ENCODE data around the gene DSEL.

DSEL gene

GRCh38 chr18:67486534-67486933, 30.0 kb downstream of the DSEL start:
- TF ChIP-seq POLR2A (IDR thresholded peaks at IDR 0.05; ENCODE audit: low read depth, low read length) (no peak), TAF1 (IDR thresholded peaks at IDR 0.05; ENCODE audit: borderline replicate concordance, low read depth, low read length) (no peak), POLR2AphosphoS5 (IDR thresholded peaks at IDR 0.05; ENCODE audit: low read depth, low read length) (no peak)
- FAIRE-seq (no peak), DNase-seq (ENCODE audit: insufficient read length) (no peak)

- FAIRE-seq (no peak), DNase-seq (ENCODE audit: insufficient read length) (no peak)
- TF ChIP-seq TAF1 (IDR thresholded peaks at IDR 0.05; ENCODE audit: borderline replicate concordance, low read depth, low read length) (no peak), POLR2A (IDR thresholded peaks at IDR 0.05; ENCODE audit: low read depth, low read length) (no peak), POLR2AphosphoS5 (IDR thresholded peaks at IDR 0.05; ENCODE audit: low read depth, low read length) (no peak)
Observed at GRCh38 chr18:67485655-67486054, 30.9 kb downstream of the DSEL start.

GRCh38 chr18:67484458-67484857, 32.1 kb downstream of the DSEL start:
- no peak for FAIRE-seq
- TF ChIP-seq TAF1 (IDR thresholded peaks at IDR 0.05; ENCODE audit: borderline replicate concordance, low read depth, low read length) = no peak
- TF ChIP-seq POLR2AphosphoS5 (IDR thresholded peaks at IDR 0.05; ENCODE audit: low read depth, low read length) = no peak
- no peak for TF ChIP-seq POLR2A (IDR thresholded peaks at IDR 0.05; ENCODE audit: low read depth, low read length)
- no peak for DNase-seq (ENCODE audit: insufficient read length)

- TF ChIP-seq POLR2A (IDR thresholded peaks at IDR 0.05; ENCODE audit: low read depth, low read length) (no peak), POLR2AphosphoS5 (IDR thresholded peaks at IDR 0.05; ENCODE audit: low read depth, low read length) (no peak), TAF1 (IDR thresholded peaks at IDR 0.05; ENCODE audit: borderline replicate concordance, low read depth, low read length) (no peak)
- DNase-seq (ENCODE audit: insufficient read length) = no peak
- FAIRE-seq = no peak
Observed at GRCh38 chr18:67483952-67484351, 32.6 kb downstream of the DSEL start.

- TF ChIP-seq POLR2AphosphoS5 (IDR thresholded peaks at IDR 0.05; ENCODE audit: low read depth, low read length) (no peak), TAF1 (IDR thresholded peaks at IDR 0.05; ENCODE audit: borderline replicate concordance, low read depth, low read length) (no peak), POLR2A (IDR thresholded peaks at IDR 0.05; ENCODE audit: low read depth, low read length) (no peak)
- DNase-seq (ENCODE audit: insufficient read length) (no peak), FAIRE-seq (no peak)
Observed at GRCh38 chr18:67483237-67483636, 33.3 kb downstream of the DSEL start.

- FAIRE-seq (no peak), DNase-seq (ENCODE audit: insufficient read length) (no peak)
Observed at GRCh38 chr18:67478249-67478648, 38.3 kb downstream of the DSEL start.

GRCh38 chr18:67477522-67477921, 39.0 kb downstream of the DSEL start:
- FAIRE-seq (no peak), DNase-seq (ENCODE audit: insufficient read length) (no peak)
- no peak for TF ChIP-seq POLR2A (IDR thresholded peaks at IDR 0.05; ENCODE audit: low read depth, low read length)
- no peak for TF ChIP-seq POLR2AphosphoS5 (IDR thresholded peaks at IDR 0.05; ENCODE audit: low read depth, low read length)
- no peak for TF ChIP-seq TAF1 (IDR thresholded peaks at IDR 0.05; ENCODE audit: borderline replicate concordance, low read depth, low read length)

More at GRCh38 chr18:67478249-67478648, 38.3 kb downstream of the DSEL start:
- no peak for TF ChIP-seq POLR2A (IDR thresholded peaks at IDR 0.05; ENCODE audit: low read depth, low read length)
- TF ChIP-seq POLR2AphosphoS5 (IDR thresholded peaks at IDR 0.05; ENCODE audit: low read depth, low read length) = no peak
- no peak for TF ChIP-seq TAF1 (IDR thresholded peaks at IDR 0.05; ENCODE audit: borderline replicate concordance, low read depth, low read length)

GRCh38 chr18:67476585-67476984, 39.9 kb downstream of the DSEL start:
- TF ChIP-seq POLR2A (IDR thresholded peaks at IDR 0.05; ENCODE audit: low read depth, low read length) (no peak), TAF1 (IDR thresholded peaks at IDR 0.05; ENCODE audit: borderline replicate concordance, low read depth, low read length) (no peak), POLR2AphosphoS5 (IDR thresholded peaks at IDR 0.05; ENCODE audit: low read depth, low read length) (no peak)
- FAIRE-seq = no peak
- no peak for DNase-seq (ENCODE audit: insufficient read length)

- FAIRE-seq (no peak), DNase-seq (ENCODE audit: insufficient read length) (no peak)
- TF ChIP-seq TAF1 (IDR thresholded peaks at IDR 0.05; ENCODE audit: borderline replicate concordance, low read depth, low read length) = no peak
- no peak for TF ChIP-seq POLR2AphosphoS5 (IDR thresholded peaks at IDR 0.05; ENCODE audit: low read depth, low read length)
- no peak for TF ChIP-seq POLR2A (IDR thresholded peaks at IDR 0.05; ENCODE audit: low read depth, low read length)
Observed at GRCh38 chr18:67475673-67476072, 40.8 kb downstream of the DSEL start.

GRCh38 chr18:67468038-67468437, 48.5 kb downstream of the DSEL start:
- no peak for FAIRE-seq
- no peak for DNase-seq (ENCODE audit: insufficient read length)
- no peak for TF ChIP-seq TAF1 (IDR thresholded peaks at IDR 0.05; ENCODE audit: borderline replicate concordance, low read depth, low read length)
- TF ChIP-seq POLR2A (IDR thresholded peaks at IDR 0.05; ENCODE audit: low read depth, low read length) = no peak
- no peak for TF ChIP-seq POLR2AphosphoS5 (IDR thresholded peaks at IDR 0.05; ENCODE audit: low read depth, low read length)

- no peak for TF ChIP-seq POLR2AphosphoS5 (IDR thresholded peaks at IDR 0.05; ENCODE audit: low read depth, low read length)
- TF ChIP-seq POLR2A (IDR thresholded peaks at IDR 0.05; ENCODE audit: low read depth, low read length) = no peak
- no peak for TF ChIP-seq TAF1 (IDR thresholded peaks at IDR 0.05; ENCODE audit: borderline replicate concordance, low read depth, low read length)
- FAIRE-seq = no peak
- no peak for DNase-seq (ENCODE audit: insufficient read length)
Observed at GRCh38 chr18:67467188-67467587, 49.3 kb downstream of the DSEL start.

- DNase-seq (ENCODE audit: insufficient read length) (no peak), FAIRE-seq (no peak)
- no peak for TF ChIP-seq POLR2A (IDR thresholded peaks at IDR 0.05; ENCODE audit: low read depth, low read length)
- TF ChIP-seq POLR2AphosphoS5 (IDR thresholded peaks at IDR 0.05; ENCODE audit: low read depth, low read length) = no peak
- TF ChIP-seq TAF1 (IDR thresholded peaks at IDR 0.05; ENCODE audit: borderline replicate concordance, low read depth, low read length) = no peak
Observed at GRCh38 chr18:67464499-67464898, 52.0 kb downstream of the DSEL start.

GRCh38 chr18:67463829-67464228, 52.7 kb downstream of the DSEL start:
- DNase-seq (ENCODE audit: insufficient read length) (no peak), FAIRE-seq (no peak)
- no peak for TF ChIP-seq TAF1 (IDR thresholded peaks at IDR 0.05; ENCODE audit: borderline replicate concordance, low read depth, low read length)
- TF ChIP-seq POLR2A (IDR thresholded peaks at IDR 0.05; ENCODE audit: low read depth, low read length) = no peak
- TF ChIP-seq POLR2AphosphoS5 (IDR thresholded peaks at IDR 0.05; ENCODE audit: low read depth, low read length) = no peak

Measured in GM12892 (cell line).